Measurements from ENCODE around the gene PACSIN1. TPM values are rescaled to one million over a fixed set of nuclear protein-coding genes. Genes with fewer than 3 reads are reported as not detected.

Gene PACSIN1
- total RNA-seq, 2 donors from 2014 or later: 0.97 TPM; not detected in 1

DNA sequence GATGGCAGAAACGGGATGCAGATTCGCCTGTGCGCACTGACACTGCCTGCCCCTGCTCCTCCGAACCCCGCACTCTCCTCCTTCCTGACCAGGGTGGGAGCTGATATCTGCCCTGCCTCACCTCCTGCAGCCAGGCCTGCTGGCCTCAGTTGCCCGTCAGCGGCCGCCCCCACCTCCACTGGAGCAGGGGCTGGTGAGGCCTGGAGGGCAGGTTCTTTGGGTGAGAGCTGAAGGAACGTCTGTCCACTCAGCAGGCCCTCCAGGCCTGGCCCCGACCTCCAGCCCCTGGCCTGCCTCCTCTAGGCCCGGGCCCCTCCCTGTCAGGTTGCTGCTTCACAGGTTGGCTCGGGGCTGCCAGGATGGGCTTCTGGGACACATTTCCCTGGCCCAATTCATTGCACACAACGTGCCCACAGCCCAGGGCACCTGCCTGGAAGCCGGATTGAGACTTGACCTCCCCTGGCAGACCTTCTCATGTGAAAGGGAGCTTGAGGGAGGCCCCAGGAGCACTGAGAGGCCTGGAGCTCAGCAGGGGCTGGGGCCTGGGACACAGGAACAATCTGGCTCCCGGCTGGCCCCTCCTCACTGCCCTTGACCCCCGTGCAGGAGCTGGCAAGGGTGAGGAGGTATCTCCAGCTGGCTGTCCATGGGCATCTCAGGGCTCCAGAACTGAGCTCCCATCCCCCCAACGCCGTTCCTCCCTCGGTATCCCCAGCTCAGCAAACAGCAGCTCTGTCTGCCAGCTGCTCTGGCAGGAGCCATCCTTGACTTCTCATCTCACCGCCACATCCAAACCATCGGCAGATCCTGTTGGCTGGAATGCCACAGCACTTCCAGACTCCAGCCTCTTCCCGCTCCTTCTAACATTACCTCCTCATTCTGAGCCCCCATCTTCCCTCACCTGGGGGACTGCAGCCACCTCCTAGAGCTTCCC is 50.8 kb downstream of the PACSIN1 start:
- ATAC-seq: no peak
- Mint-ChIP-seq H3K27ac (peak overlapping the region in 1 of 2 donors; percentile 92), H3K9me3 (no peaks in the 10 kb centered on the region), H3K36me3 (no peaks in the 10 kb centered on the region)
- no peak for DNase-seq (ENCODE audit: low spot score in 2 of 2)

GRCh38 chr6:34517461-34517881 is 51.6 kb downstream of the PACSIN1 start:
- H3K27ac Mint-ChIP-seq: peak overlapping the region in 1 of 2 donors; percentile 83
- no peak for DNase-seq (ENCODE audit: low spot score in 2 of 2)

DNA sequence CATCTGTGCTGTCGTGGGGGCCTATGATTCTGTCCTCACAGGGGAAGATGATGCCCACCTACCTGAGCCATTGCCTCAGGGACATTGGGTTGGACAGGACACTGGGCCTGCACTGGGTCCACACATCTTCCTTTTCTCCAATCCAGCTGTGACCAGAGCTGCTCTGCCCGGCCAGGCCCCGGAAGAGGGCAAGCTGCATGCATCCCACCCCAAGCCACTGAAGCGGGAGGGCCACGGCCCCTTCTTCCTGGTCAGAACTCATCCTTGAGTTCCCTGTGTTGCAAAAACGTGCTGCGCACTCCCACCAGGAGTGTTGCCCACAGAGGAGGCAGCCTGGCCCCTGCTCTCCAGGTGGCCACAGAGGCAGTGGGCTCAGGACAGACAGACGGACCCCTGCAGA is 52.1 kb downstream of the PACSIN1 start:
- DNase-seq (ENCODE audit: low spot score in 2 of 2): no peak
- no peak for ATAC-seq
- Mint-ChIP-seq H3K27ac (peak overlapping the region in 1 of 2 donors; percentile 83), H3K9me3 (no peaks in the 10 kb centered on the region), H3K36me3 (no peaks in the 10 kb centered on the region)

More at GRCh38 chr6:34517461-34517881, 51.6 kb downstream of the PACSIN1 start:
- Mint-ChIP-seq H3K36me3 (no peaks in the 10 kb centered on the region), H3K9me3 (no peaks in the 10 kb centered on the region)
- ATAC-seq: no peak

- Mint-ChIP-seq H3K9me3 (no peaks in the 10 kb centered on the region), H3K27ac (peak overlapping the region in 1 of 2 donors; percentile 75), H3K36me3 (no peaks in the 10 kb centered on the region)
- no peak for DNase-seq (ENCODE audit: low spot score in 2 of 2)
- ATAC-seq: no peak
These were observed 52.9 kb downstream of the PACSIN1 start for GRCh38 chr6:34518669-34519365.

DNA sequence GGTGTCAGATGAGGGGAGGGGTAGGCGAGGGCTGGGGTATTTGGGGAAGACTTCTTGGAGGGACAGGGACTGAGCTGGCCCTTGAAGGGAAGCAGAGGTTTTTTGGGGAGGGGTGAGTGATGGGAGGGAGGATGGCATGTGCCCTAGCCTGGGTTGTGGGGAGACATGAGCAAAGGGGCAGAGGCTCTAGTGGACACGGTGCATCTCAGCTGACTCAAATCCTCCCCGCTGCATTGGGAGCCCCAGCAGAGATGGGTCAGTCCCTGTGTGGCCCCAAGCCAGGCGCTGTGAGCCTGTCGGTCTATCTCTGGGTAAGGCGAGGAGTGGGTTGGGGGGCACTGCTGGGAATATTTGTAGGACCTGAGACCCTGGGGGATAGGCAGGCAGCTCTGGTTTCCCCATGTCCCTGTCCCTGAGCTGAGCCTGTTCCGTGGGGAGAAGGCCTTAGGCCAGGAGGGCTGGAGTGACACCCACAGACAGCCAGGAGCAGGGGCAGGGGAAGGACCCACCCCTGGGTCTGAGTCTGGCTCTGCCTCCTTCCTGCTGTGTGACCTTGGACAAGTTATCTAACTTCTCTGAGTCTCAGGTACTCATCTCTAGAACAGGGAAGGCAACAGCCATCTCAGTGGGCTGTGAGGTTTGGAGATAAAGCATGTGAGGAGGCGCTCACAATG is 54.2 kb downstream of the PACSIN1 start:
- ATAC-seq (no peak), DNase-seq (ENCODE audit: low spot score in 2 of 2) (no peak)
- Mint-ChIP-seq H3K36me3 (no peaks in the 10 kb centered on the region), H3K9me3 (no peaks in the 10 kb centered on the region), H3K27ac (no peak overlapping the region)

GRCh38 chr6:34520645-34521462 is 55.0 kb downstream of the PACSIN1 start:
- no peaks in the 10 kb centered on the region for H3K9me3 Mint-ChIP-seq
- H3K36me3 Mint-ChIP-seq: no peaks in the 10 kb centered on the region
- ATAC-seq: no peak
- no peak overlapping the region for H3K27ac Mint-ChIP-seq
- no peak for DNase-seq (ENCODE audit: low spot score in 2 of 2)

GRCh38 chr6:34521463-34522285 is 55.8 kb downstream of the PACSIN1 start:
- Mint-ChIP-seq H3K27ac (no peak overlapping the region), H3K36me3 (no peaks in the 10 kb centered on the region), H3K9me3 (no peaks in the 10 kb centered on the region)
- no peak for ATAC-seq
- no peak for DNase-seq (ENCODE audit: low spot score in 2 of 2)

- H3K27ac Mint-ChIP-seq: no peak overlapping the region
These were observed 56.9 kb downstream of the PACSIN1 start for GRCh38 chr6:34522761-34523160.

DNA sequence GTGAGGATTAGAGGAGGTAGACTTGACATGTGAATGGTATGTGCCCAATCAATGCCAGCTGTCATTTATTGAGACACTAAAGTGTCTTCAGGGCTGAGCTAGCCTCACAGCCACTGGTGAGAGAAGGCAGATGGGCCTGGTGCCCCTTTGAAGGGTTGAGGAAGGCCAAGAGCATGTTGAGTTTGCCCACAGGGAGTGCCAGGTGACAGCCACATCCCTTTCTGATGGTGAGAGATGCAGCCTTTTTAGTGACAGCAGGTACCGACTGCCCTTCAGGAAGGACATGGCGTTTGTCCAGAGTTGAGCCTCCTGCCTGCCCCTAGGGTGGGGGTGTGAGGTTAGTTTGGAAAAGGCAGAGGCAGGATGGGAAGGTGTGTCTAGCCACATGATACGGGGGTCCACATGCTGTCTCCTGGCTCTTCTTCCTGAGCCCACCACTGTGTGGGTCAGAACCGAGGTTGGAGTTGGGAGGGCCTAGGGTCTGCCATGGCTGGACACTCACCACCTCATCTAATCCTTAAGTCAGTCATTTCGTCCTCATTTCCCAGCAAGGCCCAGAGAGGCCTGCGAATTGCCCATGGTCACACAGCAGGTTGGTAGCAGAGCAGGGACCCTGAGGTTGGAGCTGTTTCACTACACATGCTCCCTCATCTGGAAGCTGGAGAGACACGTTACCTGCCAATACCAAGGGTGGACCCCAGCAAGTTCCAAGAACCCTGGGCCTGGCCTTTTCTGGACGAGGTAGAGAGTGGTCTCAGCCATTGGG is 57.7 kb downstream of the PACSIN1 start:
- no peak for DNase-seq (ENCODE audit: low spot score in 2 of 2)
- no peaks in the 10 kb centered on the region for H3K9me3 Mint-ChIP-seq
- H3K27ac Mint-ChIP-seq: no peak overlapping the region
- no peaks in the 10 kb centered on the region for H3K36me3 Mint-ChIP-seq
- ATAC-seq: no peak

More at GRCh38 chr6:34522761-34523160, 56.9 kb downstream of the PACSIN1 start:
- DNase-seq (ENCODE audit: low spot score in 2 of 2): no peak
- no peak for ATAC-seq
- H3K9me3 Mint-ChIP-seq: no peaks in the 10 kb centered on the region
- H3K36me3 Mint-ChIP-seq: no peaks in the 10 kb centered on the region

- H3K27ac Mint-ChIP-seq: no peak overlapping the region
- ATAC-seq: no peak
These were observed 58.6 kb downstream of the PACSIN1 start for GRCh38 chr6:34524499-34524898.

GRCh38 chr6:34524971-34525370 is 59.1 kb downstream of the PACSIN1 start:
- DNase-seq (ENCODE audit: low spot score in 2 of 2): no peak
- H3K36me3 Mint-ChIP-seq: no peaks in the 10 kb centered on the region

More at GRCh38 chr6:34524499-34524898, 58.6 kb downstream of the PACSIN1 start:
- no peak for DNase-seq (ENCODE audit: low spot score in 2 of 2)
- Mint-ChIP-seq H3K36me3 (no peaks in the 10 kb centered on the region), H3K9me3 (no peaks in the 10 kb centered on the region)

DNA sequence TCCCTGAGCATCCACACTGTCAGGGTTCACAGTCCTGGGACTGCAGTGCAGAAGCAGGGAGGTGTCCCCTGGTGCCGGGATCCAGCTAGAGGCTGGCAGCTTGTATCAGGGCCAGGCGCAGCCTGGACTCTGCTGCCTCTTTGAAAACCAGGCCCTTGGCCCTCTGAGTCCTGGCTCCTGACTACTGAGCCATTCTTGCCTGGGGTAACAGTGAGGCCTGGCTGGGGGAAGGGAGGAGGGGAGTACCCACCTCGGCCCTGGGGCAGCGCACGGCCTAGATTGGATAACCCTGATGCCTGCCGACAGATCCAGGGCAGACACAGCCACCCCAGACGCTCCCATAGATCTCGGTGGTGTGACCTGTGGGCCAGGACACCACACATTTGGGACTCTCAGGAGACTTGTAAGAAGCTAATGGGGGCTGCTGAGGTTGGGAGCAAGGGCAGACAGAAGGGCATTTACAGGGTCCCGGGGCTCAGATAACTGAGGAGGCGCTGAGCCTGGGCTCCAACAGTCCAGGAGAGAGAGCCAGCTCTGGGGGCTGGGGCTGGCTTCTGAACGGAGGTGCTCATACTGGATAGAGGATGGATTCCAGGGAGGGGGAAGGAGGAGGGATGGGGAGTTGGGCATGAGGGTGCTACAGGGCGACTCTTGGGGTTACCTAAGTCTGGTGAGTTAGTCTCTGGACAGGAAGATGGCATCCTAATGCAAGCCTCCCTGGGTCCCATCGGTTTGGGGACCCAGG is 59.7 kb downstream of the PACSIN1 start:
- Mint-ChIP-seq H3K36me3 (no peaks in the 10 kb centered on the region), H3K27ac (peak overlapping the region in 1 of 2 donors; percentile 68), H3K9me3 (no peaks in the 10 kb centered on the region)
- DNase-seq (ENCODE audit: low spot score in 2 of 2) (no peak), ATAC-seq (no peak)

More at GRCh38 chr6:34524971-34525370, 59.1 kb downstream of the PACSIN1 start:
- ATAC-seq: no peak
- no peak overlapping the region for H3K27ac Mint-ChIP-seq
- no peaks in the 10 kb centered on the region for H3K9me3 Mint-ChIP-seq

GRCh38 chr6:34526241-34526972 is 60.5 kb downstream of the PACSIN1 start:
- ATAC-seq (no peak), DNase-seq (ENCODE audit: low spot score in 2 of 2) (no peak)
- no peak overlapping the region for H3K27ac Mint-ChIP-seq
- H3K9me3 Mint-ChIP-seq: no peaks in the 10 kb centered on the region
- H3K36me3 Mint-ChIP-seq: no peaks in the 10 kb centered on the region

Data from activated naive CD4-positive, alpha-beta T cell treated with anti-CD3 and anti-CD28 coated beads, Interleukin-2, amount 50 U/mL, for 72 hours (primary cell).